IPS-11a (cell line): Measurements from ENCODE around the gene KRT23.

Experiments
- H3K4me3 ChIP-seq: one replicate; pipeline ENCODE4 v1.5.1; 2013; ENCODE audit warnings: low read depth, low read length, control low read depth

Gene KRT23

GRCh38 chr17:40937384-40937819, at the start of gene KRT23:
KRT23 (minus strand) TSS chr17:40937646; CDS start chr17:40936603, 1,043 bp downstream.
- H3K4me3 ChIP-seq, result no peak within 1 kb of the TSS

- no peak overlapping the region for H3K4me3 ChIP-seq
These were observed 49.5 kb upstream of the KRT23 start for GRCh38 chr17:40986920-40987319.

GRCh38 chr17:40984226-40984625, 46.8 kb upstream of the KRT23 start, which contains the start of gene KRT40:
KRT40 (minus strand) TSS chr17:40984326; CDS start chr17:40984273, 53 bp downstream.
- H3K4me3 ChIP-seq, result no peak within 1 kb of the TSS

GRCh38 chr17:40981115-40981514, 43.7 kb upstream of the KRT23 start:
- no peak overlapping the region for H3K4me3 ChIP-seq

GRCh38 chr17:40980596-40980995, 43.1 kb upstream of the KRT23 start:
- no peak overlapping the region for H3K4me3 ChIP-seq

- H3K4me3 ChIP-seq, result no peak overlapping the region
These were observed 42.7 kb upstream of the KRT23 start for GRCh38 chr17:40980117-40980516.

GRCh38 chr17:40978575-40979151, 41.2 kb upstream of the KRT23 start:
- no peak overlapping the region for H3K4me3 ChIP-seq

- no peak overlapping the region for H3K4me3 ChIP-seq
These were observed 38.1 kb upstream of the KRT23 start for GRCh38 chr17:40975516-40975915.

GRCh38 chr17:40974366-40974765, 36.9 kb upstream of the KRT23 start:
- no peak overlapping the region for H3K4me3 ChIP-seq

- H3K4me3 ChIP-seq, result no peak overlapping the region
These were observed 30.1 kb upstream of the KRT23 start for GRCh38 chr17:40967582-40967981.

GRCh38 chr17:40966848-40967247, 29.4 kb upstream of the KRT23 start, which contains the start of gene KRT39:
KRT39 (minus strand) TSS chr17:40966948; CDS start chr17:40966856, 92 bp downstream.
- no peak within 1 kb of the TSS for H3K4me3 ChIP-seq

GRCh38 chr17:40963838-40964237, 26.4 kb upstream of the KRT23 start:
- no peak overlapping the region for H3K4me3 ChIP-seq

- H3K4me3 ChIP-seq, result no peak overlapping the region
These were observed 24.7 kb upstream of the KRT23 start for GRCh38 chr17:40962059-40962561.

GRCh38 chr17:40961591-40961990, 24.1 kb upstream of the KRT23 start:
- H3K4me3 ChIP-seq, result no peak overlapping the region

GRCh38 chr17:40960144-40960543, 22.7 kb upstream of the KRT23 start:
- H3K4me3 ChIP-seq, result no peak overlapping the region

GRCh38 chr17:40958086-40958953, 20.9 kb upstream of the KRT23 start:
- H3K4me3 ChIP-seq, result no peak overlapping the region

- no peak overlapping the region for H3K4me3 ChIP-seq
These were observed 19.2 kb upstream of the KRT23 start for GRCh38 chr17:40956401-40957254.

GRCh38 chr17:40953881-40954280, 16.4 kb upstream of the KRT23 start:
- H3K4me3 ChIP-seq, result no peak overlapping the region

- H3K4me3 ChIP-seq, result no peak overlapping the region
These were observed 15.2 kb upstream of the KRT23 start for GRCh38 chr17:40952661-40953060.

- no peak overlapping the region for H3K4me3 ChIP-seq
These were observed 14.7 kb upstream of the KRT23 start for GRCh38 chr17:40952154-40952553.
